Stomach (tissue), 9 donors: Measurements from ENCODE around the gene URI1. TPM values are rescaled to one million over a fixed set of nuclear protein-coding genes. Genes with fewer than 3 reads are reported as not detected.

Experiments used
- DNase-seq, 2 donors: peaks; one replicate each; pipeline versions ENCODE4 v3.0.0 to v3.0.0-alpha.2; 2013 to 2019
- H3K27ac ChIP-seq, 5 donors: fragments of 200-600 bp in 4 of 5; sonication (generic) in 4 of 5; one replicate each; pipeline ENCODE4 v1.5.1; 2013 to 2019; ENCODE audit warnings: mild to moderate bottlenecking in 1 of 5, moderate library complexity in 1 of 5
- H3K27me3 ChIP-seq, 3 donors: fragments of 200-600 bp; sonication (generic); one replicate each; pipeline ENCODE4 v1.5.1; 2017 to 2019; ENCODE audit warnings: mixed run types in 1 of 3
- H3K36me3 ChIP-seq, 4 donors: fragments of 200-600 bp; sonication (generic); 1 replicate in 3 of 4; 2 replicates in 1 of 4; pipeline ENCODE4 v1.5.1; 2016 to 2019
- H3K4me1 ChIP-seq, 4 donors: fragments of 200-600 bp; sonication (generic); one replicate each; pipeline ENCODE4 v1.5.1; 2016 to 2019
- H3K4me3 ChIP-seq, 4 donors: fragments of 200-600 bp; sonication (generic) in 3 of 4; one replicate each; pipeline ENCODE4 v1.5.1; 2016 to 2019; ENCODE audit warnings: mild to moderate bottlenecking in 1 of 4
- H3K9me3 ChIP-seq, 4 donors: fragments of 200-600 bp; sonication (generic); one replicate each; pipeline ENCODE4 v1.5.1; 2016 to 2019
- EP300 ChIP-seq: sonication (generic); formaldehyde crosslinking; IDR thresholded peaks from one replicate; pipeline ENCODE4 v1.6.1; 2017; ENCODE audit warnings: antibody characterized with exemption
- POLR2A ChIP-seq, 4 donors: fragments of 450-650 bp; IDR thresholded peaks; one replicate each; pipeline ENCODE4 v1.6.1; 2016; ENCODE audit warnings: antibody characterized with exemption in 4 of 4, control low read depth in 2 of 4, mild to moderate bottlenecking in 1 of 4, moderate library complexity in 1 of 4
- POLR2AphosphoS5 ChIP-seq, 3 donors: sonication (generic); formaldehyde crosslinking; IDR thresholded peaks; one replicate each; pipeline ENCODE4 v1.6.1; 2016; ENCODE audit warnings: antibody characterized with exemption in 3 of 3
- WGBS, 5 donors: extraction: QIAGEN DNeasy Blood & Tissue Kit in 3 of 5; methylation state at CpG; one replicate each; pipeline versions ENCODE4 v1.1.5 to v1.1.7; 2013 to 2018; 5-methylcytosine and 5-hydroxymethylcytosine counted together
- intact Hi-C: fragments of 100-400 bp; cut with DNase I; formaldehyde crosslinking; loops from one replicate; pipeline ENCODE4 v1.15.1; 2023; ENCODE audit warnings: low total_unique reads
- polyA plus RNA-seq, 3 donors: library from polyadenylated mRNA; stranded (reverse); fragments of 200-250 nt; gene quantifications; one replicate each; pipeline ENCODE4 v1.2.3, GENCODE V29; 2013
- total RNA-seq, 5 donors: library from RNA; depleted of rRNA; stranded (reverse); fragments of >200 nt; gene quantifications; one replicate each; pipeline versions ENCODE4 v1.1.0 to v1.2.3, GENCODE V29; 2014 to 2016
- TF ChIP-seq, protein P1 (sequence below), 7 experiments: fragments of 450-650 bp in 4 of 7; fragments of 200-600 bp in 3 of 7; sonication (generic) in 3 of 7; IDR thresholded peaks; one replicate each; pipeline ENCODE4 v1.5.1; 2016 to 2019; ENCODE audit warnings: antibody characterized with exemption in 7 of 7, control low read depth in 2 of 7, mild to moderate bottlenecking in 1 of 7
- donor health status: healthy with polysubstance abuse.
- donor health status: Bipolar disorder and iron deficiency.
- donor health status: healthy.

Gene URI1
- total and polyA plus RNA-seq, 8 donors: 19.7 to 122 (median 58.5) TPM

DNA sequence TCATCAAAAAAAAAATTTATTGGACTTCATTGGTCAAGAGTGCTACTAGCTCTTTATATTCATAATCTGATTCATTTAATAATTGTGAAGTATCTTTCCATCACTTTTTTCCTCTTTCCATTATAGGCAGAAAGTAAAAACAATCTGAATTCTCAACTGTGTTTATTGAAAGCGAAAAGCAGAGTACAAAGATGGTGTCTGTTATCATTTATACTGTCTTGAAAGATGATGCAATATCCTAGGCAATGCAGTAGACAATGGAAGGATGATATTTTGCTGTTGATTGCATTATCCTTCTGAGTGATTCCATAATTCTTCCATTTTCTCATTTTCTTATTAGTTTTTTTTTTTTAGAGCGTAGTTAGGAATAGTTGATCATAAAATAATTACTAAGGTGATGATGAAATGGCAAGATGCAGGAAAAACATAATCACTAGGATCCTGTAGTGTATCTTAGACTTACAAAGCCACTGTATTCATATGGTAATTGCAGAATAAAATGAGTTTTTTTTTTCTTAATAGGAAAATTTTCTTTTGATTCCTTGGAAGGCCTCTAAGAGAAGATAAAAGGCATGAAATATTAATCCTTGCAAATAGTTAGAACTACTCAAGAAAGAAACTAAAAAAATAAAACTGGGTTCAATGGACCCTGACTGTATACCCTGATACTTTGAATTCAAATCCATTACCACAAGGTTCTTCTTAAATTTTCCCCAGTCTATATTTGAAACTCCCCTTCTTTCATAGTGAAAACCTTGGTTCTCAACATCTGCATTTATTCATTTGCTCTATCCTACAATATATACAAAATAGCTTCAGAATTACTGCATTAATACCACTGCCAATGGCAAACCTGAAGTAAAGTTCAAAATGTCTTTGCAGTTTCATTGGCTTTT lies 11.6 kb downstream of the URI1 start:
- no peak for TF ChIP-seq POLR2A (IDR thresholded peaks at IDR 0.05)
- no peak for TF ChIP-seq EP300
- TF ChIP-seq POLR2AphosphoS5 (IDR thresholded peaks at IDR 0.05): no peak
- TF ChIP-seq, protein P1, sequence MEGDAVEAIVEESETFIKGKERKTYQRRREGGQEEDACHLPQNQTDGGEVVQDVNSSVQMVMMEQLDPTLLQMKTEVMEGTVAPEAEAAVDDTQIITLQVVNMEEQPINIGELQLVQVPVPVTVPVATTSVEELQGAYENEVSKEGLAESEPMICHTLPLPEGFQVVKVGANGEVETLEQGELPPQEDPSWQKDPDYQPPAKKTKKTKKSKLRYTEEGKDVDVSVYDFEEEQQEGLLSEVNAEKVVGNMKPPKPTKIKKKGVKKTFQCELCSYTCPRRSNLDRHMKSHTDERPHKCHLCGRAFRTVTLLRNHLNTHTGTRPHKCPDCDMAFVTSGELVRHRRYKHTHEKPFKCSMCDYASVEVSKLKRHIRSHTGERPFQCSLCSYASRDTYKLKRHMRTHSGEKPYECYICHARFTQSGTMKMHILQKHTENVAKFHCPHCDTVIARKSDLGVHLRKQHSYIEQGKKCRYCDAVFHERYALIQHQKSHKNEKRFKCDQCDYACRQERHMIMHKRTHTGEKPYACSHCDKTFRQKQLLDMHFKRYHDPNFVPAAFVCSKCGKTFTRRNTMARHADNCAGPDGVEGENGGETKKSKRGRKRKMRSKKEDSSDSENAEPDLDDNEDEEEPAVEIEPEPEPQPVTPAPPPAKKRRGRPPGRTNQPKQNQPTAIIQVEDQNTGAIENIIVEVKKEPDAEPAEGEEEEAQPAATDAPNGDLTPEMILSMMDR (IDR thresholded peaks at IDR 0.05): no peak
- intact Hi-C loops: no loop called here
- 68 to 100% (median 97%) methylated on average over 2 of the region's 2 CpGs for WGBS, 5 donors

DNA sequence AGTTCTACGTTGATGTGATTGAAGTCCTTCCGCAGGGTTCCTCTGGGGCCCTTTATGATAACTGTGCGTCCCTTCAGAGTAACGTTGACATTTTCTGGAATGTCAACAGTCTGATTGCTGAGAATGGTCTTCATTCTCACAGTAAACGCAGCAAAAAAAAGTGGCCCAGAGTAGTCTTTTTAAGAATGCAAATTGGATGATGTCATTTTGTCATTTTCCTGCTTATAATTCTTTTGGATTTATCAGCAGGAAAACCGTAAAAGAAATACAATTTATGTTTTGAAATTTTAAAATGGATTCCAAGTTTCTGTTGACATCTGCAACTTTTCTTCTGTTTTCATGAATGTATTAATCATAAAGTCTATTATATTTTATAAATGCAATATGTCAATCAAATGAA lies 14.8 kb downstream of the URI1 start:
- Histone ChIP-seq H3K4me1 (peaks cover 0 to 5% (median 0%) of the 10 kb centered on the region in 4 donors), H3K36me3 (no peaks in the 10 kb centered on the region), H3K9me3 (no peaks in the 10 kb centered on the region), H3K27me3 (no peaks in the 10 kb centered on the region), H3K27ac (no peak overlapping the region), H3K4me3 (no peak overlapping the region)
- TF ChIP-seq POLR2A (IDR thresholded peaks at IDR 0.05) (no peak), POLR2AphosphoS5 (IDR thresholded peaks at IDR 0.05) (no peak), EP300 (no peak)
- TF ChIP-seq, protein P1 (IDR thresholded peaks at IDR 0.05): no peak
- 71 to 83% (median 76%) methylated on average over 6 of the region's 6 CpGs for WGBS, 5 donors
- no peak for DNase-seq
- intact Hi-C loops: no loop called here

More for the DNA sequence above, 11.6 kb downstream of the URI1 start:
- no peak for DNase-seq
- Histone ChIP-seq H3K27me3 (no peaks in the 10 kb centered on the region), H3K4me1 (peaks cover 0 to 5% (median 2%) of the 10 kb centered on the region in 4 donors), H3K27ac (no peak overlapping the region), H3K9me3 (no peaks in the 10 kb centered on the region), H3K4me3 (no peak overlapping the region), H3K36me3 (no peaks in the 10 kb centered on the region)

DNA sequence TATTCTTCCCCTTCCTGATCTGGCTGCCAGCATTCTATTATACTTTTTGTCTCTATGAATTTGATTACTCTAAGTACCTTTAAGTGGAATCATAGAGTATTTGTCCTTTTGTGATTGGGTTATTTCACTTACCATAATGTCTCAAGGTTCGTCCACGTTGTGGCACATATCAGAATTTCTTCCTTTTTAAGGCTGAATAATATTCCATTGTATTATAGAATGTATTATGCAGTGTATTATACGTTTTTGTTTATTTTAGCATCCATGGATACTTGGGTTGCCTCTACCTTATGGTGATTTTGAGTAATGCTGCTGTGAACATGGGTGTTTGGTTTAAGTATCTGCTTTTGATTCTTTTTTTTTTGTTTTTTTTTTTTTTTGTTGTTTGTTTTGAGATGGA lies 19.3 kb downstream of the URI1 start:
- 81 to 91% (median 89%) methylated on average over 3 of the region's 3 CpGs for WGBS, 5 donors
- no peak for DNase-seq
- H3K4me1 ChIP-seq: peaks cover 20 to 35% (median 27%) of the 10 kb centered on the region in 4 donors
- H3K9me3 ChIP-seq: no peaks in the 10 kb centered on the region
- intact Hi-C loops: no loop called here
- no peaks in the 10 kb centered on the region for H3K36me3 ChIP-seq
- H3K4me3 ChIP-seq: no peak overlapping the region
- H3K27ac ChIP-seq: no peak overlapping the region
- H3K27me3 ChIP-seq: no peaks in the 10 kb centered on the region
- TF ChIP-seq POLR2A (IDR thresholded peaks at IDR 0.05) (no peak), EP300 (no peak), POLR2AphosphoS5 (IDR thresholded peaks at IDR 0.05) (no peak)
- TF ChIP-seq, protein P1 (IDR thresholded peaks at IDR 0.05): no peak

DNA sequence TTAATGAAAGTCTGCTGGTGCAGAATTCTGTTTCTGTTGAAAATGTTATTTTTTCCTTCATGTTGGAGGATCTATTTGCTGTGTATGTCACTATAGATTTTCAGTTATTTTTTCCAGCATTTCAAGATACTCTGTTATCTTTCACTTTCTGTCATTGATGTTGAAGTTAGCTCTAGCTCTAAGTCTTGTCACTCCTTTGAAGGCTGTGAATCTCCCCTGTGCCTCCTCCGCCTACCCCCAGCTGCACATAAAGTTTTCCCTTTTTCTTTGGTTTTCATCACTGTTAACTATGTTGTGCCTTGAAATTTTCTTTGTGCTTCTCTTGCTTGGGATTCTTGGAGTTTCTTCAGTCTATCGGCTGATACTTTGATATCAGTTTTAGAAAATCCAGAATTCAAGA lies 20.8 kb downstream of the URI1 start:
- intact Hi-C loops: no loop called here
- DNase-seq: no peak
- Histone ChIP-seq H3K9me3 (no peaks in the 10 kb centered on the region), H3K4me1 (peaks cover 20 to 50% (median 38%) of the 10 kb centered on the region in 4 donors), H3K27me3 (no peaks in the 10 kb centered on the region), H3K36me3 (no peaks in the 10 kb centered on the region), H3K27ac (no peak overlapping the region), H3K4me3 (no peak overlapping the region)
- 93 to 98% (median 96%) methylated on average over 2 of the region's 2 CpGs for WGBS, 5 donors
- TF ChIP-seq POLR2AphosphoS5 (IDR thresholded peaks at IDR 0.05) (no peak), POLR2A (IDR thresholded peaks at IDR 0.05) (no peak), EP300 (no peak)
- TF ChIP-seq, protein P1 (IDR thresholded peaks at IDR 0.05): no peak
